Cardiac septum (tissue), 1 donor: ENCODE data around the gene LAMA3. TPM values are rescaled to one million over a fixed set of nuclear protein-coding genes. Genes with fewer than 3 reads are reported as not detected.

ENCODE experiments used
- DNase-seq: peaks from one replicate; pipeline ENCODE4 v3.0.0-alpha.2; 2020; ENCODE audit warnings: low spot score
- intact Hi-C: fragments of 100-400 bp; cut with DNase I; formaldehyde crosslinking; loops from one replicate; pipeline ENCODE4 v1.14.0; 2022
- total RNA-seq: library from RNA; stranded (reverse); fragmentation: NEBNext Ultra II Directional; extraction: Animal tissue kit (Norgen Biotek cat#: 25700); gene quantifications from one replicate; pipeline ENCODE4 v1.2.1, GENCODE V29; 2021
- donor health status: DM: no; HTN: no; CAD: no.

Gene LAMA3
- total RNA-seq, 1 donor from 2014 or later, result 3.0 TPM

DNA sequence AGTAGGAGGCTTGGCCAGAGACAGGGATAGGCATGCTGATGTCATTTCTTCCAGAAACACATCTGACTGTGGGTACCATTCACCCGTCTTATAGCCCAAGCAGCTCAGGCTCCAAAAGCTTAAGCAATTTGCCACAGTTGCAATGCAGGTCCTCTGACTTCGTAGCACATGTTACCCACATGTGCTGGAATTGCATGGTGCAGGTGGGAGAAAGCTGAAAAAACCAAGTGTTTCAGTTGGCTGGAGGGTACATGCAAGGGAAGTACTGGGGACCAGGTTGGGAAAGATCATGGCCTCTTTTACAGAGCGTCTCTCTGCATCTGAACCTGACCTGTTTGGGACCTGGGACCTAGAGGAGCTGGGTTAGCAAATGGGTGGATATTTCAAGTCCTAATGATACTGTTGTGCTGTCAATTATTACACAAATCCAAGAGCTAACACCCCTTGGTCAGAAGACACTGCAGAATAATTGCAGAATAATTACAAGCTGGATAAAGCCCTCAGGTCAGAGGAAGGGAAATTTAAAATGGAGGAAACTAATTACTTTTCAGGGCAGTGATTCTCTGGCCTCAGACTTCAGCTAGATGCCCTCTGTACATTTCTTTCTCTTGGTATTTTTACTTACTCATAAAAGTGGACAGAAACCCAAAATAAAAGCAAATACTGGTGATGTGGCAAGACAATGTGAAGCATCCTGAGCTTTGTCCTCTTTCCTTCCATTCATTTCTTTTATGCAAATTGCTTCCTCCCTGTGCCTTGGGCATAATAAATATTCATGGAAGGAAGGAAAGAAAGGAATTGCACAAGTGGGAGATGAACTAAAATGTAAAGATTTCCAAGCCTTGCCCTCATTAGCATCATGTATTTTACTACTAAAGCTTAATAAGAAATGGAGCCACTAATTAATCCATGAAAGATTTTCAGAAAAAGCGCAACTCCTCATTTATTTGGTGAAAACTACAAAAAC, 279.7 kb downstream of the LAMA3 start:
- intact Hi-C loops, result no loop called here
- no peak for DNase-seq

DNA sequence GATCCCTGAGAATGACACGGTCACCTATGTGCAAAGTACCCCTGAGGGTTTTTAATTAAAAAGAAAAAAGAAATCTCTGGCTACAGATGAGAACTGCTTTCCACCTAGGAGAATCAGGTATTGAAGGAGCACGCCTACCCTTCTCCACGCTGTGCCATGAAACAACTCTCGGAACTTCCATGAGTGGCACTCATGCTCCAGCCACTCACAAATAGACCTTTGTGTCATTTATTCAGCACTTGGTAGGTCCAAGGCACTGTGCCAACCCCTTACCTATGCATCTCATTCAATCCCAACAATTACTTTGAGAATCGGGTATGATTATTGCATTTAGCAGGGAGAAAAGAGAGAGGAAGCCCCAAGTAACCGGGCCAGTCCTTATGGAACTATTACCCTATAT, 280.4 kb downstream of the LAMA3 start:
- intact Hi-C loops, result no loop called here
- DNase-seq, result no peak

DNA sequence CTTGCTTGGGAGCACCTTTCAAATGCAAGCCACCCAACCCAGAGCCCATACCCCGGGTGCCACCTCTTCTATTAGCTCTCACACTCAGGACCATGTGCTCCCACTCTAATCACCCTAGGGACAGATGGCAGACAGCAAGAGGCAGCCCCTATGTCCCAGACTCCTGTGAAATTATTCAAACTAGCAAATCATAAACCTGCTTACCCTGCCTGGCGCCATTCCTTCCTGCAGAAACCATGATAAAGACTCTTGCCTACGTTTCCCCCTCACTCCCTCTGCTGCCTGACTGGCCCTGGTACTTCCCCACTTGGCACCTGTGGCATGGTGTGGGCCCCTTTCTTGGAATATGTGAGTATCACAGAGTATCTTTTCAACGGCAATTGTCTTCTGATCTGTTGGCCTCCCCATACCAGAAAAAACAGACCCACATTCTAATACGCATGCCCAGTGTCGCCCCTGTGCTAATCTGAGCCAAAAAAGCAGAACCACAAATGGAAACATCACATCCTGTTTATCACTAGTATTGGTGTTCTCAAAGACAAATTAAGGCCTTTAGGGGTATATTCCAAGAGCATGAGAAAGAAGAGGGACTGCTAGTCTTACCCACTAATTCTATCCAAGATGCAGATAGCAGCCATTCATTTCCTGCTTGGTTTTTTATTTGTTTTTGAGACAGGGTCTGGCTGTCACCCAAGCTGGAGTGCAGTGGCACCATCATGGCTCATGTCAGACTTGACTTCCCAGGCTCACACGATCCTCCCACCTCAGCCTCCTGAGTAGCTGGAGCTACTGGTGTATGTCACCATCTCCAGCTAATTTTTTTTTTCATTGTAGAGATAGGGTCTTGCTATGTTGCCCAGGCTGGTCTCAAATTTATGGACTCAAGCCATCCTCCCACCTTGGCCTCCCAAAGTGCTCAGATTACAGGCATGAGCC, 281.2 kb downstream of the LAMA3 start:
- no peak for DNase-seq
- intact Hi-C loops, result no loop called here

DNA sequence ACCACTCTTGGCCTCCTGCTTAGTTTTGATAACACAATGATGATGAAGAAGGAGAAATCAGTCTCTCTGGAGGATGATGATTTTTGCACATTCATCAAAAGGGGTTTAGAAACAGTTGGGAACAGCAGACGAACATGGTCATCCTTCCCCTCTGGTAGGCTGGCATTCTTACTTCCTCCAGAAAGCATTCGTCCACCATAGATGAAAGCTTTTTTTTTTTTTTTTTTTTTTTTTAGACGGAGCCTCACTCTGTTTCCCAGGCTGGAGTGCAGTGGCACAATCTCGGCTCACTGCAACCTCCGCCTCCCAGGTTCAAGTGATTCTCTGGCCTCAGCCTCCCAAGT, 281.8 kb downstream of the LAMA3 start:
- DNase-seq, result no peak
- intact Hi-C loops, result no loop called here

DNA sequence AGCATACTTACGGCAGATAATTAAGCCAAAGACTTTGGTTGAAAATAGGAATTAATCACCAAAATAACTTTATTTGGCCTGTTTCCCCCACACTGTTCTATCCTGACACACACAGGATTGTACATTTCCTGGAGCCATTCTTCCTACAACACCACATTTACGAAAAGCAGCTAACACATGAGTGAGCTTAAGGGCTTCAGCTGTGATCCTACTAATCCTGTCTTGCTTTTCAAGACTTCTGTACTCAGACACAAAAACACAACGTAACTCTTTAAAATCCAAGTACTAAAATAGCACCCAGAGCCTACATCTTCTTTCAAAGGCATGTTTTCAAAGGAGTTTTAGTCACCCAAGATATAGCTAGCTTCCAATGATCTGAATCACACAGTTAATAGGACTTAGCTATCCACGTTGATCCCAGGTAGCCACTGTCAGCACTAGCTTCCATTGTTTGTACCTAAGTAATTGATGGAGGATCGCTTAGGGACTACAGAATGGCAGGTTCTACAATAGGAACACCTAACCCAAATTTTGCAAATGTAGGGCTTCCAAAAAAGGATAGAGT, 282.5 kb downstream of the LAMA3 start:
- no peak for DNase-seq
- intact Hi-C loops, result no loop called here

DNA sequence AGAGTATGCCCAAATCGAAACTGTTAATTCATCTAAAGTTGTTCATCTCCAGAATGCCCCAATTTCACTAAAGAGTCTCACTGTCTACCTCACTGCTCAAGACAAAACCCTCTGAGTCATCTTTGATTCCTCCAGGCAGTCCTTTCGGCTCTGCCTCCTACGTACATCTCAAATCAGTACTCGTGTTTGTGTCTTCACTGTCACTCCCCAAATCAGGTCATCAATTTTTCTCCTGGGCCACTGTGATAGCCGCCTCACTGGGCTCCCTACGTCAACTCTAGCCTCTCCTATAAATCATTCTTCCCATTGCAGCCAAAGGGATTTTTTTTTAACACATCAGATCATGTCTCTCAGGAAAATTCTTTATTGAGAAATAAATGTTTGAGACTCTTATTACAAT, 283.2 kb downstream of the LAMA3 start:
- intact Hi-C loops, result no loop called here
- no peak for DNase-seq

DNA sequence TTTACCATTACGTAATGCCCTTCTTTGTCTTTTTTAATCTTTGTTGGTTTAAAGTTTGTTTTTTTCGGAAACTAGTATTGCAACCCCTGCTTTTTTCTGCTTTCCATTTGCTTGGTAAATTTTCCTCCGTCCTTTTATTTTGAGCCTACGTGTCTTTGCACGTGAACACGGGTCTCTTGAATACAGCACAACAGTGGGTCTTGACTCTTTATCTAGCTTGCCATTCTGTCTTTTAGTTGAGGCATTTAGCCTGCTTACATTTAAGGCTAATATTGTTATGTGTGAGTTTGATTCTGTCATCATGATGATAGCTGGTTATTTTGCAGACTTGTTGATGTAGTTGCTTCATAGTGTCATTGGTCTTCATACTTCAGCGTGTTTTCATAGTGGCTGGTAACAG, 287.9 kb downstream of the LAMA3 start:
- intact Hi-C loops, result no loop called here
- DNase-seq, result no peak

DNA sequence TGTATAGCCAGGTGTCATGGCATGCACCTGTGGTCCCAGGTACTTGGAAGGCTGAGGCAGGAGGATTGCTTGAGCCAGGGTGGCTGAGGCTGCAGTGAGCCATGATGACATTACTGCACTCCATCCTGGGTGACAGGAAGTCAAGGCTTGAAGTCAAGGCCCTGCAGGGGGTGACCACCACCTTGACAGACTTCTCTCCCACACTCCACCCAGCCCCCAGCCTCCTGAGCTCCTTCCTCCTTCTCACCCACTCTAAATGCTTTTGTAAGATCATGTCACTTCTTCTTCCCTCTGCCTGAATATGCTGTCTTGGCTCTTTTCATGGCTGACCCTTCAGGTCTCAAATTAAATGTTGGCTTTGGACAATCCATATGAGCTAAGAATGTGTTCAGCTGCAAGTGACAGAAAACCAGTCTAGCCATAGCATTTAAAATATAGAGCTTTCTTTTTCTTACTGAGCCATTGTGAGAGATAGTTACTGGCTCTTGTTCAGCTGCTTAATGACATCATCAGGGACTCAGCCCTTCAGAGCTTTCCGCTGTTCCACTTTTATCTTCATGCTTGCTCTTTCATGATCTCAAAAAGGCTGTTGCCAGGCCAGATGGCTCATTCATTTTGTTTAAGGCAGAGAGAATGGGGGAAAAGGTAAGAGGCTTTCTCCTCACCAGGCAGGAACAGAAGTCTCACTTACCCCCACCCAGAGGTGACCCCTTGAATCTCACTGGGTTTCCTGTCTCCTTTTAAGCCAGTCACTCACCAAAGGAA, 288.6 kb downstream of the LAMA3 start:
- no peak for DNase-seq
- intact Hi-C loops, result no loop called here

DNA sequence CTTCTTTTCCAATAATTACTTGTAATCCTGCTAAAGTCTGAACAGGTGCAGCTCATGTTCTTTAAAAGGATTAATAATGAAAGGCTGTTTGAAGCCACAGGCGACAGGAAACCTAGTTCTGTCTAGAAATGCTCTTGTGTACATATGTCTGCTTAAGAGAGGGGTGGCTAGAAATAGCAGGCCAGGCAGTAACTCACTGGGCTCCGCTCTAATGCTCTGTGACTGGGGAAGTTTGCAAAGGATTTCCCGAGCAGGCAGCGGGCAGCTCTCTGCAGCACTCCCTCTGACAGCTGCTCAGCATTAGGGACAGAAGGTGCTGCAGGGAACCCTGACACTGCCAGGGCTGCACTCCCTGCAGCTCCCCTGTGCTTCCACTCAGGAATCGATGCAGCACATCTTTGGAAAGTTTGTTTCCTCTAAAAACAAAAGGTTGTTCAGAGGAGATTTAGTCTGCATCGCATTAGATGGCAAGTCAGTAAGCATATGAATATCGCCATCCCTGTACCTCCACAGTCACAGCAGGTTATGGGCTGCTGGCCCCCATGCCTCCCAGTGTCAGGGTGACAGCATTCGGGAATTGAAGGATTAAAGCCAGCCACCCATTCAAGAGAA, 292.2 kb downstream of the LAMA3 start:
- no peak for DNase-seq
- intact Hi-C loops, result no loop called here

DNA sequence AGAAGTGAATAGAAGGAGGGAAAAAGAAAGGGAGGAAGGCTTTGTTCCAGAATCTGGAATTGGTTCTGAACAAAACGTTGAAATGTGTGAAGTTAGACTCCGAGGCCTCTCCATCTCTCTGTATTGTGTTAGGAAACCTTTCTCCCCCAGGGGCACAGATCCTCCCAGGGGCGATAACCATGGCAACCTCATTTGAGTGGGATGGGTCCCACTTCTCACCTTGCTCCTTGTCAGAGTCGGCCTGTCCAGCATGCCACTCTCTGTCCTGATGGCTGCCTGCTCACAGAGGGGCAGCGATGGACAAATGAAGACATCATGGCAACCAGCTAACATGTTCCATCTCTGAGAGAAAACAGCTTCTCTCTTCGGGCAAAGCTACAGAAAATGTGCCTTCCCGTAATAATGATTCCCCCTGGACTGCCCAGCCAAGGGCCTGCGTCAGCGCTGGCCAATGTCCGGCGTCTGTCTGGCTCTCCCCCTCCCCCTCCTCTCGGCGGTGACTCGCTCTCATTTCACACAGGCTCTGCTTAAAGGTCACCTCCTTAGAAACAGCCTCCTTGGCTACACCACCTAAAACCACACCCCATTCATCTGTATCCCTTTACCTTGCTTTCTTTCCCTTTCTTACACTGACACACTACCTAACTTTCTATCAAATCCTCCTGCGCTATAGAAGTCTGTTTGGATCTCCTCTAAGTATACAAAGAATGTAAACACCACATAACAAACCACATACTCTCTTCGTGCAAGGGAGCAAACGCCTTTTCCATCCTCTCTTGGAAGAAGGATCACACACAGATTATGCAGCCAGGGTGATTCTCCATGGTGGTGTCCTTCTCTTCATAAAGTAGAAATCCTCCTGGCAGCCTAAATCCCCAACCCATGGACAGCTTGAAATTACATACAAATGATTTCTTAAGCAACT, 293.2 kb downstream of the LAMA3 start:
- DNase-seq, result no peak
- intact Hi-C loops, result no loop called here

DNA sequence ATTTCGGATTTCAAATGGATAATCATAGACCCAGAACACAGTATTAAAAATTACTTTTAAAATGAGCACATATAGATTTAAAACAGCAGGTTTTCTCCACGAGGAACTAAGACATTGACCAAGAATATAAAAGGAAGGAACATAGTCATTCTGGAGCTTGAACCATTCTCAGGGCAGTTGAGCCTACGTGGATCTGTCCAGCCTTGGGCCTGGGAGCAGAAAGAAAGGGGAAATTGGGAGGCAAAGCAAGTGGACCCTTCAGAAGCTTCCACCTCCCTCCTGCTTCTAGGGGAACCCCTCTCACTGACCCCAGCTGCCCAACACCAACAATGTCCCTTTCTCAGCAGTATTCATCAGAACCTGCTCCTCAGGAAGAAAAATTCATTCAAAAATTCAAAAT, 293.9 kb downstream of the LAMA3 start:
- DNase-seq, result no peak
- intact Hi-C loops, result no loop called here

DNA sequence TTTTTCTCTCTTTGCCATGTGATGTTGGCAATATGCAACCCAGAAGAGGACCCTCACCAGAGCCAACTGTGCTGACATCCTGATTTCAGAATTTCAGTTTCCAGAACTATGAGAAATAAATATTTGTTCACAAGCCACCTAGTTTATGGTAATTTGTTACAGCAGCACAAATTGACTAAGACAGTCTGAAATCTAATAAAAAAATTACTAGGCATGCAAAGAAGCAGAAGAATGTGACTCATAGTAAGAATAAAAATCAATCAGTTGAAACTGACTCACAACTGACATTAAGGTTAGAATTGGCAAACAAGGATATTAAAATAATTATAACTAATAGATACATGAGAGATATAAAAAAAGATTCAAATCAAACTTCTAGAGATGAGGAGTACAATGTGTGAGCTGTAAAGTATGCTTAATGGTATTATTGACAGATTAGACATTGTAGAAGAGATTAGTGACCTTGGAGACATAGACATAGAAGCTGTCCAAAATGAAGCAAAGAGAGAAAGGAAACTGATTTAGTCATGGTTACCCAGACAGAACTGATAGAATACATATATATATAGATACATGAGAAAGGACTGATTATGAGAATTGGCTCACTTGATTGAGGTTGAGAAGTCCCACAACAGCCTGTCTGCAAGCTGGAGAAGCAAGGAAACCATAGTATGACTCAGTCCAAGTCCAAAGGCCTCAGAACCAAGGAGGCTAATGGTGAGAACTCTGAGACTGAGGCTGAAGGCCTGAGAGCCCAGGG, 297.5 kb downstream of the LAMA3 start:
- intact Hi-C loops, result no loop called here
- DNase-seq, result no peak

DNA sequence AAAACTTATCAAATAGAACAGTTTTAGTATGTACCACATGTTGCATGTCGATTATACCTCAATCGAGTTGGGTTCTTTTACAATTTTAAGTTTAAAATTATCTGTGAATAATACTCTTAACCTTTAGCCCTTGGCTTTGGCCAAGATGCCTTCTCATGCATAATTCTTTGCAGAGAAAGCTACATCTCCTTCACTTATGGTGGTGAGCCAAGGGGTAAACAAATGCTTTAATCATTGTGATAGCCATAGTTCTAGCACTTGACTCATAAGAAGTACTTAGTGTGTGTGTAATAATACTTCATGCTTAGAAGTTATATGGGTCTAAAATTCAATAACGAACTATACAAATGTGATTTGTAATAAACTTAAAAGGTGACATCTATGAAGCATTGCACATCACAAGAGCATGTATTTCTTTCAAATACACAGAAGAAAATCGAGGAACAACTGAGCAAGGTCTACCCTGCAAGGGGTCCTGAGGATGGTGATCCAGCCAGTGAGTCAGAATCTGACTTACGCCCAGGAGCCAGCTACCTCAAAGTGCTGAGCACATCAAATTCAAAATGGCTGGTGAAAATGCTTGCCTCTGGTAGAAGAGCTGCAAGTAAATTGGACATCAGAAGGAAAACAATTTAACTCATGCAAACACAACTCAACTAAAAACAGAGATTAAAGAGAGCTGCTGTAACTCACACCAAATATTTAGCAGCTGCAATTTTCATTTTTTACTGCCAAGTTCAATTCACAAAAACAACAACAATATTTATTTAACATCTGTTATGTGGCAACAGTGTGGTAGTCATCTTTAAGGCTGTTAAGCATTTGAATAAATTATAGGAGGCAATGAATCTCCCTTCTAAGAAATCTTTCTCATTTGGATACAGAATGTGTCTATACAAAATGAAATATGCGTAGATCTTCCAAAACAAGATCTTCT, 301.5 kb downstream of the LAMA3 start:
- intact Hi-C loops, result no loop called here
- no peak for DNase-seq

DNA sequence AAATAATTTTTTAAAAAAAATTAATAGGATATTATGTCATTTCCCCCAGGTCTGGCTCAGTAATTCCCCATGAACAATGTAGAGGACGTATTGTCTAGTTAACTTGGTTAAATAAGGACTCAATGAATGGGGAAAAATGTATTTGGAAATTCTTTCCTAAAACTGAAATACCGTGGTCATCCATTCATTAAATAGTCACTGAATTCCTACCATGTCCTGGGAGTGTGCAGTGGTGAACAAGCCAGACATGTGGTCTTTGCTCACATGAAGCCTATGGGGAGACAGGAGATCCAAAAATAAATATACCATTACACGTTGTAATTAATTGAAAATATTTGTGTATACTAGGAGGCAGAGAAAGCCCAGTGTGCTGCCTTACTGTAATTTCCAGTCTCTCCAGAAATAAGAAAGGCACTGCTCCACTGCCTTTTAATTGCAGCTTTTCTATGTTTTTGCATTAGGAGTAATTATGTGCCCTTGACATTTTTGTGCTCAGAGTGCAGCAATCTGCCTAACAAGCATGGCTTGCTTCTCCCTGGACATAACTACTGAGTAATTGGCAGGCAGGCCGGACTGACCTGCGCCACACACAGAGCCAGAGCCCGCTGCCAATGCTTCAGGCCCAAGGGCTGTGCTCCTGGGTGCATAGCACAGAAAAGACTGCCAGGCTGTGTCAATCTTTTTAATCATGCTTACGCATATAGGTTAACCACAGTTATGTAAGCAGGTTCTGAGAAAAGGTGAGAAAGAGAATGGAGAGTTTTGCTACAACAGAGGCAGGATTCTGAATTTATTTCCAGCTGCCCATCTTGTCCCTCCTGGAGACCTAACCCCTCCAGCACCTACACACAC, 303.1 kb downstream of the LAMA3 start:
- intact Hi-C loops, result no loop called here
- DNase-seq, result no peak

DNA sequence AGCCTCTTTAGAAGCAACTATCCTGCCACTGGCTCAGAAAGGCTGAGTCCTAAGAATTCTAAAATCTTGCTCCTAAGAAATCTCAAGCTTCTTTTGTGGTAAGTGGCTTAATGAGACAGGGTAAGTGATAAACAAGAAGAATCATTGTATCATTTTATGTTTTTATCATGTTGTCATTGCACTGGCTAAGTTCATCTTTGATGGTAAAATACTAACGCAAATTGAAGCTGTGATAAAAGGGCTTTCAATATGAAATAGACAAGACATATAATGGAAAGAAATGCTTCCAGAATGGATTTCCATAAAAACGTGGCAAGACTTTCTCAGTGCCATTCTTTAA, 303.7 kb downstream of the LAMA3 start:
- intact Hi-C loops, result no loop called here

More for the DNA sequence above, 303.7 kb downstream of the LAMA3 start:
- DNase-seq, result no peak
